Skeletal muscle tissue (tissue), 4 donors: ENCODE data around the gene KLHL22. TPM values are rescaled to one million over a fixed set of nuclear protein-coding genes. Genes with fewer than 3 reads are reported as not detected.
A peak's percentile ranks its signal among the peaks of the same experiment; 100 is the strongest.

Experiments
- H3K27ac ChIP-seq: one replicate; pipeline ENCODE4 v1.7.0; 2013; ENCODE audit warnings: mild to moderate bottlenecking, low read depth, low read length, inconsistent platforms
- H3K27me3 ChIP-seq, 3 donors: one replicate each; pipeline ENCODE4 v1.7.0; 2013; ENCODE audit warnings: low read length in 3 of 3; ENCODE audit not compliant: control insufficient read depth in 3 of 3, insufficient read depth in 3 of 3
- H3K36me3 ChIP-seq, 3 donors: one replicate each; pipeline ENCODE4 v1.7.0; 2013; ENCODE audit warnings: low read length in 3 of 3; ENCODE audit not compliant: control insufficient read depth in 3 of 3, insufficient read depth in 3 of 3
- H3K4me1 ChIP-seq, 3 donors: one replicate each; pipeline ENCODE4 v1.7.0; 2013; ENCODE audit warnings: low read length in 3 of 3, mild to moderate bottlenecking in 3 of 3; ENCODE audit not compliant: control insufficient read depth in 3 of 3, insufficient read depth in 3 of 3
- H3K4me3 ChIP-seq, 3 donors: one replicate each; pipeline ENCODE4 v1.7.0; 2013; ENCODE audit warnings: low read length in 3 of 3
- H3K9ac ChIP-seq, 3 donors: one replicate each; pipeline ENCODE4 v1.7.0; 2013; ENCODE audit warnings: low read length in 3 of 3, mild to moderate bottlenecking in 3 of 3, moderate library complexity in 2 of 3, low read depth in 1 of 3
- H3K9me3 ChIP-seq, 3 donors: one replicate each; pipeline ENCODE4 v1.7.0; 2013; ENCODE audit warnings: low read length in 3 of 3; ENCODE audit not compliant: control insufficient read depth in 3 of 3
- total RNA-seq: library from RNA; depleted of rRNA; stranded (reverse); fragments of >200 nt; gene quantifications from one replicate; pipeline ENCODE4 v1.2.3, GENCODE V29; 2014
- donor health status: Osteomylitis.

KLHL22 gene
- total RNA-seq, 1 donor from 2014 or later, result 35.5 TPM

DNA sequence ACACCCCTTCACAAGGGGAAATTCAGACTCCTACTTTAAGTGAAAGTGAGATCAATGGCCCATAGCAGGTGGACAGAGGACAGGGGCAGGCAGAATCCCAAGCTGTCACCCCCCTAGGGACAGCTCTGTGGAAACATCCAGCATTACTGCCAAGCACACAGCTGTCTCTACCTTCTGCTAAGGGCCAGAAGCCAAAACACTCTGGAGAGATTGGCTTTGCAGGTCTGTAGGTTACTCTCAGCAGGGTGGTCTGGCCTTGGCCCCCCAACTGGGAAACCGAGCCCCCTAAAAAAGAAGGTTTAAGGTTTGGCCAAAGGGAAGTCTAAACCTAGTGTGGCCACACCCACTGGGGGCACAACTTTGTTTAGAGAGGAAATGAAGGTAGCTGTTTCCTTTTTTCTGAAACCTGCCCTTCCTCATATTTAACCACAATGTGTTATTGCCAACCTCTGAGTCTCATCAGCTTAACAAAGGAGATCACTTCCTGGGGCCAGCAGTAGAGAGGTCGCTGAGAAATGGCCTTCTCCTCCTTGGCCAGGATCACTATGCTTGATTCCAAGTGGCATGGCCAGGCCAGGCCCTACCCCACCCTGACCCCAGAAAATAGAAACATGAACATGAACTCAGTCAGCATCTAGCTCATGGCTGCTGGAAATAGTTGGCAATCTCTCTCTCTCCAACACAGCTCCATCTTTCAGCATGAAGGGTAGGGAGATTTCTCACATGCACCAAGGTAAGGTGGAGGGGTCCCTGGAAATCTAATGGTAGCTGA is 32.1 kb downstream of the KLHL22 start:
- Histone ChIP-seq H3K4me1 (peaks cover 12 to 21% (median 20%) of the 10 kb centered on the region in 3 donors), H3K9ac (no peak overlapping the region), H3K9me3 (no peaks in the 10 kb centered on the region), H3K27me3 (no peaks in the 10 kb centered on the region), H3K36me3 (peaks cover 13 to 15% (median 13%) of the 10 kb centered on the region in 3 donors), H3K27ac (peak overlapping the region; percentile 58), H3K4me3 (no peak overlapping the region)

DNA sequence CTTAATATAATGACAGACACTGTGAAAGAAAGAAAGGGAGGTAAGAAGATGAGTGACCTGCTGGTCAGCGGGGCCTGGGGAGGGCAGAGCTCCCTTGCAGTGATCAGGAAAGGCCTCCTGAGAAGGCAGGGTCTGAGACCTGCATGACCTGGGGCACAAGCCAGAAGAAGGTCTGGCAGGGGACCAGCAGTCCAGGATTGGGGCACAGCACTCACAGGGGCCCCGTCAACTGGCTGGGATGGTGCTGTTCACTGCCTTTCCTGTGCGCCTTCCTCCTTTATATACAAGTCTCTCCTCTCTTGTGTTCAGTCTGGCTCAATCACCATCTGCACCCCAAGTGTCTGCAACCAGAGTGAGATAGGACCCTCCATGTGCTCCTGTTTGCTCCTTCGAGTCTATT is 35.7 kb downstream of the KLHL22 start:
- Histone ChIP-seq H3K27me3 (no peaks in the 10 kb centered on the region), H3K4me3 (no peak overlapping the region), H3K4me1 (peaks cover 12 to 22% (median 20%) of the 10 kb centered on the region in 3 donors), H3K9me3 (no peaks in the 10 kb centered on the region), H3K36me3 (peaks cover 25 to 26% (median 25%) of the 10 kb centered on the region in 3 donors), H3K9ac (peak overlapping the region in 1 of 3 donors; percentile 9), H3K27ac (no peak overlapping the region)

GRCh38 chr22:20459152-20459542 is 36.4 kb downstream of the KLHL22 start:
- Histone ChIP-seq H3K9ac (no peak overlapping the region), H3K9me3 (no peaks in the 10 kb centered on the region), H3K4me3 (no peak overlapping the region), H3K36me3 (peaks cover 18 to 21% (median 19%) of the 10 kb centered on the region in 3 donors), H3K4me1 (peaks cover 12 to 19% (median 16%) of the 10 kb centered on the region in 3 donors), H3K27me3 (no peaks in the 10 kb centered on the region), H3K27ac (no peak overlapping the region)

GRCh38 chr22:20458530-20459151 is 37.0 kb downstream of the KLHL22 start:
- Histone ChIP-seq H3K9me3 (no peaks in the 10 kb centered on the region), H3K27ac (no peak overlapping the region), H3K36me3 (peaks cover 16 to 21% (median 18%) of the 10 kb centered on the region in 3 donors), H3K4me3 (no peak overlapping the region), H3K4me1 (peaks cover 8 to 14% (median 11%) of the 10 kb centered on the region in 3 donors), H3K9ac (no peak overlapping the region), H3K27me3 (no peaks in the 10 kb centered on the region)

DNA sequence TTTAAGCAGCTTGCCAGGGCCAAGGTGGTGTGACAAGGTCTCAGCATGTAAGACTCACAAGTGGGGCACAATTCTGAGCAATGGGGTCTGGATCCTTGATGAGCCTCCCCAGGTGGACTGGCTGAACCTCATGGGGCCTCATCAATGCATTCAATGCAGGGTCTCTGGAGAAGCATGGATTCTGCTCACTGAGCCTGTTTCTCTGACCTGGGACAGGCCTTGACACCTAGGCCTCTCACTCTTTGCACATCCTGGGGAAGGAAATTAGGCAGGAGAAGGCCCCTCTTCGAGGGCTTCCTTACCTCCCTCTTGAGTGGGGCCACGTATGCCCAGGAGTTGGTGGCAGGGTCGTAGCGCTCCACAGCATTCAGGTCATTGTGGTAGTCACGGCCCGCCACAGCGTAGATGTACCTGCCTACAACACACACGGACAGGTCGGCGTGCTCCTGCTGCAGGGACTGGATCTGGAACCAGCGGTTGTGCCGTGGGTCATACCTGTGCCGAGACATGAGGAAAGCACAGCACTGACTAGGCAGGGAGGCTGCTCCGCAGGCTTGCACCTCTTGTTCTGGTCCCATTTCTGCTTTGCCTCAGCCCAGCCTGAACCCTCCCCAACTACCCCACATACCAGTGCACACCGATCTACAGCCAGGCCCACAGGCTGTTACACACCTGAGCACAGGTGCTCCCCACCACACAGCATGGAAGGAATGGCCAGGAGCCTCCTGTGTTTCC is 37.9 kb downstream of the KLHL22 start:
- Histone ChIP-seq H3K4me1 (peaks cover 0 to 5% (median 3%) of the 10 kb centered on the region in 3 donors), H3K27ac (no peak overlapping the region), H3K36me3 (peaks cover 16 to 21% (median 18%) of the 10 kb centered on the region in 3 donors), H3K9me3 (no peaks in the 10 kb centered on the region), H3K9ac (no peak overlapping the region), H3K27me3 (no peaks in the 10 kb centered on the region), H3K4me3 (no peak overlapping the region)

DNA sequence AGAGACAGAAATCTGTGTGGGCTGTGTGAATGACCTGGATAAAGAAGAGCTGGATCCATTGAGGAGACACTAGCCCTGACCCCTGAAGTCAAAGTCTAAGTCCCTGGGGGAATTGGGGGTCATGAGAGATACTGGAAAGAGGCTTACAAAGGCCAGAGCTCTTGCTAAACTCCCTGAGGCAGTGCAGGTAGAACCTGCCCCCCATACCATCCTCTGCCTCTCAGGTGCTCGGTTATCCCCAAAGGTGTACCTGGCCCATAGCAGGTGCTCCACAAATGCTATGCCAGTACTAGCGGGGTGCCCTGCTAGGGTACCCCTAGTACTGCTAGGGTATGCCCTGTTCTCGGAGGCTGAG is 38.9 kb downstream of the KLHL22 start:
- Histone ChIP-seq H3K36me3 (peaks cover 21 to 26% (median 22%) of the 10 kb centered on the region in 3 donors), H3K9ac (peak overlapping the region in 1 of 3 donors; percentile 17), H3K27me3 (no peaks in the 10 kb centered on the region), H3K27ac (no peak overlapping the region), H3K4me3 (no peak overlapping the region), H3K9me3 (no peaks in the 10 kb centered on the region), H3K4me1 (peaks cover 0 to 5% (median 0%) of the 10 kb centered on the region in 3 donors)

DNA sequence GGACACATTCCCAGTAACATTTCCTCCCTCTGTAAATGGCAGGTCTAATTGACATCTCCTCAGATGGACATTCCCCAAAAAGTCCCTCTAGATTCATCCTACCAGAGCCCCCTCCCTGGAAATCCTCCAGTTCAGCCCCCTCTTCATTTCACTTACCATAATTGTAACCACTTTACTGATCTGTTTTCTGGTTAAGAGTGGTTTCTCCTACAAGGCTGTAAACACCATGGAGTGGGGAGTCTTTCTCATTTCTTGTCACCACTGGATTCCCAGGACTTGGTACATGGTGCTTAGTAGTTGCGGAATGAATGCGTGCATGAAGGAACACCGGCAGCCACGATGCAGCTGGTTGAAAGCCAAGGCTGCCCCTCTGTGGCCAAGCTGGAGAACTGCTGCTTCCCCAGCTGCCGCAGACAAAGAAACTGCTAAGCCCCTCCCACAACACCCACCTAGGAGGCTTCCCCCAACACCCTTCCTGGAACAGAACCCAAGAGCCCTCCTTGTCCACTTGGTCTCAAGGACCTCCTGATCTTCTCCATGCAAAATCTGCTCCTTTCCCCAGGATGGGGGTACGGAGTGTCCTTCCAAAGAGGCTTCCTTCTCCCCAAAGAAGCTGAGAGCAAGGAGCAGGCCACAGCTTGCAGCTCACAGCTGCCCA is 39.4 kb downstream of the KLHL22 start:
- H3K27me3 ChIP-seq, result no peaks in the 10 kb centered on the region
- peak overlapping the region in 1 of 3 donors; percentile 17 for H3K9ac ChIP-seq
- H3K27ac ChIP-seq, result no peak overlapping the region
- no peaks in the 10 kb centered on the region for H3K9me3 ChIP-seq
- H3K4me1 ChIP-seq, result peaks cover 0 to 5% (median 0%) of the 10 kb centered on the region in 3 donors
- H3K4me3 ChIP-seq, result no peak overlapping the region
- peaks cover 24 to 31% (median 24%) of the 10 kb centered on the region in 3 donors for H3K36me3 ChIP-seq

- H3K27me3 ChIP-seq, result no peaks in the 10 kb centered on the region
- H3K36me3 ChIP-seq, result peaks cover 24 to 27% (median 24%) of the 10 kb centered on the region in 3 donors
- no peaks in the 10 kb centered on the region for H3K9me3 ChIP-seq
- no peak overlapping the region for H3K9ac ChIP-seq
- peaks cover 0 to 5% (median 0%) of the 10 kb centered on the region in 3 donors for H3K4me1 ChIP-seq
- no peak overlapping the region for H3K4me3 ChIP-seq
- no peak overlapping the region for H3K27ac ChIP-seq
Measured at GRCh38 chr22:20455709-20456063, 39.9 kb downstream of the KLHL22 start.

GRCh38 chr22:20453222-20453621 is 42.4 kb downstream of the KLHL22 start:
- no peak overlapping the region for H3K27ac ChIP-seq
- H3K4me1 ChIP-seq, result no peaks in the 10 kb centered on the region
- no peaks in the 10 kb centered on the region for H3K27me3 ChIP-seq
- no peaks in the 10 kb centered on the region for H3K9me3 ChIP-seq
- peaks cover 21 to 24% (median 22%) of the 10 kb centered on the region in 3 donors for H3K36me3 ChIP-seq
- H3K4me3 ChIP-seq, result no peak overlapping the region
- H3K9ac ChIP-seq, result no peak overlapping the region
